DND-41 (cell line): ENCODE measurements around the gene TMPRSS4.

Source experiments
- CTCF ChIP-seq: IDR thresholded peaks from 2 replicates; pipeline ENCODE4 v1.5.1; 2012; ENCODE audit warnings: borderline replicate concordance, low read length, moderate library complexity, mild to moderate bottlenecking; ENCODE audit not compliant: poor library complexity, severe bottlenecking; ENCODE audit errors: extremely low read depth
- EZH2 ChIP-seq: IDR thresholded peaks from 3 replicates; pipeline ENCODE4 v1.6.1; 2012; ENCODE audit warnings: borderline replicate concordance, low read depth, mild to moderate bottlenecking, moderate library complexity, low read length, inconsistent platforms; ENCODE audit not compliant: severe bottlenecking

DNA sequence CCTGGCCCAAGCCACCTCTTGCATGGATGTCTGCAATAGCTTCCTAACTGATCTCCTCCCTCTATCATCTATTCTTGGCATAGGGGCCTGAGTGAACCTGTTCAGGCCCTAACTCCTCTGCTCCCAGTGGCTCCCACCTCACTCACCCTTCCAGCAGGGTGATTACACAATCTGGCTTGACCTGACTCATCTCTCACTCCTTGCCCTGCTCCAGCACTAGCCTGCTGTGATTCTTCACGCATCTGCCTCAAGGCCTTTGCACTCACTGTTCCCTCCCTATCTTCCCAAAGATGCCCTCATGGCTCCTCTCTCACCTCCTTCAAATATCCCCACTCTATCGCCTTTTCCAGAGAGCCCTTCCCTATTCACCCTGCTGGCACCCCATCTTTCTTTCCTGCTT, 65.2 kb downstream of the TMPRSS4 start:
- TF ChIP-seq CTCF = no peak
- no peak for TF ChIP-seq EZH2
